ENCODE measurements around the gene CCDC97. TPM values are rescaled to one million over a fixed set of nuclear protein-coding genes. Genes with fewer than 3 reads are reported as not detected.

Gene CCDC97
- total RNA-seq, 1 experiment from 2014 or later: 26.4 TPM

DNA sequence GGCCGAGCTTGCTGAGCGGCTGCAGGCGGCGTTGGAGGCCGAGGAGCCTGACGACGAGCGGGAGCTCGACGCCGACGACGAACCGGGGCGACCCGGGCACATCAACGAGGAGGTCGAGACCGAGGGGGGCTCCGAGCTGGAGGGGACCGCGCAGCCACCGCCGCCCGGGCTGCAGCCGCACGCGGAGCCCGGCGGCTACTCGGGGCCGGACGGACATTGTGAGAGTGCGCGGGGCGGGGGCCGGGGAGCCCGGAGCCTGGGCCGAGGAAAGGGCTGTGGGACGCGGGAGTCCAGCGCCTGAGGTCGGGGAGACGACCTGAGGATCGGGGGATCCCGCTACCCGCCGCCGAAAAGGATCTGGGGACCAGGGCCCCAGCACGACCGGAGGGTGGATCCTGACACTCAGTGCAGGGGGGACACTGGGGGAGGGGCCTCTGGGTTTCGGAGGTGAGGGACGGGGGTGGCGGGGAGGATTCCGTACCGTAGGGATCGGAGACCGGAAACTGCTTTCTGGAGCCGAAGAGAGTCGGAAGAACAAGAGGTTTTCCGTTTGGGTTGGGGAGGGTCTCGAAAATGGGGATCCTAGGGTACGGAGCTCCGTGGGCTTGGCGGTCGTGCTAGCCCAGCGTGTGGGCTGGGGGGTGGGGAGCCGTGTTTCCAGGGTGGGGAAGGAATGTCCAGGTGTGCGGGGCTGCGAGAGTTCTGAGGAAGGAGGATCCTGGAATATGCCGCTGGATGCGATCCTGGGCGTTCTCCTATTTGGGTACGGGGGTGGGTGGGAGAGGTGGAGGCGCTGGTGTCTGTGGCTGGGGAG is 45.2 kb upstream of the CCDC97 start:
- peak overlapping the region; percentile 86 for H2AFZ ChIP-seq

DNA sequence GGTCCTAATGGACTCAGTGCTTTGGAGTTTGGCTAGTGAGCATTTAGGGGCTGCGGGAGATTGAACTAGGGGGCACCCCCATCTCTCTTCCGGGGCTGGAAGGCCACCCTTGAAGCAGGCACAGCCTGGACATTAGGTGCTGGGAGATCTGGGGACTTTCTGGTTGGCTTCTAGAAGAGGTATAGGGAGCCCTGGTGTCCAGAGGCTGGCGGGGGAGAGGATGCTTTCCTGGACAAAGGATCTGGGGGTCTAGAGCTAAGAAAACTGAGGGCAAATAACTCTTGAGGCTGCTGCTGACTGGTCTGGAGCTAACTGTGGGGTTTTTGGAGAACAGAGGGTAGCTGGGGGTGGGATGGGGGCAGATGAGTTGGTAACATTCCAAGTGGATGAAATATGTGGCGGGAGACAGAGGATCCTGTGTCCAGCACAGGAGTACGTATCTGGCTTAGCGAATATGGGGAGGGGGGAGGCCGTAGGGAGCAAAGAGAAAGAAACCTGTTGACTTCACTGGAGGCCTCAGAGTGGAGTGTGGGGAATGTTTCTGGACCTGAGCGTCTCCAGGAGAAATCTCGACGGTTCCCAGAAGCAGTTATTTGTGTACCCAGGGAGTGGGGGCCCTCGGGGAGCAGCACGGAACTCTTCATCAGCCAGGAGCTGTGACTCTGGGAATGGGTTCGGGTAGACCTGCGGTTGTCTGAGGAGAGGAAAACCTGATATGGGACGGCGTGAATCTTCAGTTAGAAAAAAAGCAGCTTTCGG is 44.4 kb upstream of the CCDC97 start:
- H3K4me3 ChIP-seq: peak overlapping the region; percentile 74
- peaks cover 18% of the 10 kb centered on the region for H3K36me3 ChIP-seq (ENCODE audit: low read depth)
- intact Hi-C loops (cut with micrococcal nuclease; ENCODE audit: unreplicated experiment): loop anchor here (1.0 to 10.0 kb wide), 2 partner anchors 43 to 121 kb away; no protein-coding TSS in a partner anchor
- peak in 1 of 2 experiments; percentile 27 for DNase-seq
- H3K79me2 ChIP-seq (ENCODE audit: low read depth): peaks cover 59% of the 10 kb centered on the region
- peaks cover 21% of the 10 kb centered on the region; the same call in 1 of the 2 replicates for H3F3A ChIP-seq (ENCODE audit: insufficient read depth, low read depth)
- H3K4me1 ChIP-seq (replicated peaks; ENCODE audit: insufficient read depth): peaks cover 10% of the 10 kb centered on the region; the same call in 1 of the 2 replicates
- peak overlapping the region; percentile 96 for H3K4me2 ChIP-seq
- TF ChIP-seq, protein P1, sequence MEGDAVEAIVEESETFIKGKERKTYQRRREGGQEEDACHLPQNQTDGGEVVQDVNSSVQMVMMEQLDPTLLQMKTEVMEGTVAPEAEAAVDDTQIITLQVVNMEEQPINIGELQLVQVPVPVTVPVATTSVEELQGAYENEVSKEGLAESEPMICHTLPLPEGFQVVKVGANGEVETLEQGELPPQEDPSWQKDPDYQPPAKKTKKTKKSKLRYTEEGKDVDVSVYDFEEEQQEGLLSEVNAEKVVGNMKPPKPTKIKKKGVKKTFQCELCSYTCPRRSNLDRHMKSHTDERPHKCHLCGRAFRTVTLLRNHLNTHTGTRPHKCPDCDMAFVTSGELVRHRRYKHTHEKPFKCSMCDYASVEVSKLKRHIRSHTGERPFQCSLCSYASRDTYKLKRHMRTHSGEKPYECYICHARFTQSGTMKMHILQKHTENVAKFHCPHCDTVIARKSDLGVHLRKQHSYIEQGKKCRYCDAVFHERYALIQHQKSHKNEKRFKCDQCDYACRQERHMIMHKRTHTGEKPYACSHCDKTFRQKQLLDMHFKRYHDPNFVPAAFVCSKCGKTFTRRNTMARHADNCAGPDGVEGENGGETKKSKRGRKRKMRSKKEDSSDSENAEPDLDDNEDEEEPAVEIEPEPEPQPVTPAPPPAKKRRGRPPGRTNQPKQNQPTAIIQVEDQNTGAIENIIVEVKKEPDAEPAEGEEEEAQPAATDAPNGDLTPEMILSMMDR (conservative IDR thresholded peaks at IDR 0.05): no peak
- no peak for TF ChIP-seq EZH2 (IDR thresholded peaks at IDR 0.05; ENCODE audit: low read depth)
- H3K9me3 ChIP-seq (ENCODE audit: insufficient read depth, low read depth): no peaks in the 10 kb centered on the region
- no TSS peak for BruUV-seq (replicated peaks)
- ChIA-PET CTCF (interaction anchor here (0.6 kb wide), 1 partner anchor 657 kb away, joined by 5 read pairs; no protein-coding TSS in a partner anchor), POLR2A (ENCODE audit: unreplicated experiment) (no interaction called here)
- H2AFZ ChIP-seq: peak overlapping the region; percentile 86
- H4K20me1 ChIP-seq (ENCODE audit: insufficient read depth): peaks cover 11% of the 10 kb centered on the region; the same call in 1 of the 2 replicates
- H3K27me3 ChIP-seq (ENCODE audit: insufficient read depth, low read depth): no peaks in the 10 kb centered on the region
- H3K27ac ChIP-seq: peak overlapping the region; percentile 90
- no peaks in the 10 kb centered on the region for H3K9me2 ChIP-seq (ENCODE audit: insufficient read depth)

More for the DNA sequence above, 45.2 kb upstream of the CCDC97 start:
- H4K20me1 ChIP-seq (ENCODE audit: insufficient read depth): peaks cover 11% of the 10 kb centered on the region; the same call in 1 of the 2 replicates
- no peaks in the 10 kb centered on the region for H3K27me3 ChIP-seq (ENCODE audit: insufficient read depth, low read depth)
- H3K9me2 ChIP-seq (ENCODE audit: insufficient read depth): no peaks in the 10 kb centered on the region
- ChIA-PET CTCF (interaction anchor here (0.6 to 0.9 kb wide), 3 partner anchors 88 to 959 kb away, joined by 3 to 8 read pairs (median 4); no protein-coding TSS in a partner anchor), POLR2A (ENCODE audit: unreplicated experiment) (interaction anchor here (1.1 kb wide), 1 partner anchor 99 kb away, joined by 5 read pairs; no protein-coding TSS in a partner anchor)
- peaks cover 10% of the 10 kb centered on the region; the same call in 1 of the 2 replicates for H3K4me1 ChIP-seq (replicated peaks; ENCODE audit: insufficient read depth)
- peak overlapping the region; percentile 74 for H3K4me3 ChIP-seq
- TSS peak; percentile 14 for BruUV-seq (replicated peaks)
- H3K9me3 ChIP-seq (ENCODE audit: insufficient read depth, low read depth): no peaks in the 10 kb centered on the region
- peak in 1 of 2 experiments; percentile 55 for DNase-seq
- intact Hi-C loops (cut with micrococcal nuclease; ENCODE audit: unreplicated experiment): loop anchor here (1.0 to 10.0 kb wide), 3 partner anchors 44 to 514 kb away; partner anchors contain the start of gene ACTMAP
- peaks cover 17% of the 10 kb centered on the region for H3K36me3 ChIP-seq (ENCODE audit: low read depth)
- TF ChIP-seq, protein P1 (conservative IDR thresholded peaks at IDR 0.05): no peak; the same call in 1 of the 2 replicates
- no peak for TF ChIP-seq EZH2 (IDR thresholded peaks at IDR 0.05; ENCODE audit: low read depth)
- peaks cover 59% of the 10 kb centered on the region for H3K79me2 ChIP-seq (ENCODE audit: low read depth)
- H3F3A ChIP-seq (ENCODE audit: insufficient read depth, low read depth): peaks cover 24% of the 10 kb centered on the region; the same call in 1 of the 2 replicates
- H3K4me2 ChIP-seq: peak overlapping the region; percentile 96
- H3K27ac ChIP-seq: peak overlapping the region; percentile 90

GRCh38 chr19:41269055-41269454 is 40.9 kb upstream of the CCDC97 start:
- Histone ChIP-seq H3K9me2 (ENCODE audit: insufficient read depth) (no peaks in the 10 kb centered on the region), H3K4me3 (no peak overlapping the region), H3K4me2 (no peak overlapping the region), H3K79me2 (ENCODE audit: low read depth) (peaks cover 54% of the 10 kb centered on the region), H2AFZ (no peak overlapping the region), H3K27ac (no peak overlapping the region), H3K36me3 (ENCODE audit: low read depth) (peaks cover 47% of the 10 kb centered on the region), H3K27me3 (ENCODE audit: insufficient read depth, low read depth) (no peaks in the 10 kb centered on the region), H3K9me3 (ENCODE audit: insufficient read depth, low read depth) (no peaks in the 10 kb centered on the region), H4K20me1 (ENCODE audit: insufficient read depth) (peaks cover 11% of the 10 kb centered on the region; the same call in 1 of the 2 replicates), H3F3A (ENCODE audit: insufficient read depth, low read depth) (no peaks in the 10 kb centered on the region), H3K4me1 (replicated peaks; ENCODE audit: insufficient read depth) (peaks cover 10% of the 10 kb centered on the region; the same call in 1 of the 2 replicates)
- ChIA-PET CTCF (no interaction called here), POLR2A (ENCODE audit: unreplicated experiment) (interaction anchor here (0.6 kb wide), 1 partner anchor 95 kb away, joined by 4 read pairs; the partner anchor contains the start of gene B9D2)
- no peak for DNase-seq
- no peak for TF ChIP-seq EZH2 (IDR thresholded peaks at IDR 0.05; ENCODE audit: low read depth)
- TF ChIP-seq, protein P1 (conservative IDR thresholded peaks at IDR 0.05): no peak
- no TSS peak for BruUV-seq (replicated peaks)
- intact Hi-C loops (cut with micrococcal nuclease; ENCODE audit: unreplicated experiment): loop anchor here (10.0 kb wide), 1 partner anchor 124 kb away; no protein-coding TSS in a partner anchor
